ENCODE measurements around the gene P2RX6.
"Not testable (repeated sequence)": the region's sequence is repeated elsewhere in the genome, so short reads cannot be mapped to it uniquely, and the experiment has no call there.

The P2RX6 gene

DNA sequence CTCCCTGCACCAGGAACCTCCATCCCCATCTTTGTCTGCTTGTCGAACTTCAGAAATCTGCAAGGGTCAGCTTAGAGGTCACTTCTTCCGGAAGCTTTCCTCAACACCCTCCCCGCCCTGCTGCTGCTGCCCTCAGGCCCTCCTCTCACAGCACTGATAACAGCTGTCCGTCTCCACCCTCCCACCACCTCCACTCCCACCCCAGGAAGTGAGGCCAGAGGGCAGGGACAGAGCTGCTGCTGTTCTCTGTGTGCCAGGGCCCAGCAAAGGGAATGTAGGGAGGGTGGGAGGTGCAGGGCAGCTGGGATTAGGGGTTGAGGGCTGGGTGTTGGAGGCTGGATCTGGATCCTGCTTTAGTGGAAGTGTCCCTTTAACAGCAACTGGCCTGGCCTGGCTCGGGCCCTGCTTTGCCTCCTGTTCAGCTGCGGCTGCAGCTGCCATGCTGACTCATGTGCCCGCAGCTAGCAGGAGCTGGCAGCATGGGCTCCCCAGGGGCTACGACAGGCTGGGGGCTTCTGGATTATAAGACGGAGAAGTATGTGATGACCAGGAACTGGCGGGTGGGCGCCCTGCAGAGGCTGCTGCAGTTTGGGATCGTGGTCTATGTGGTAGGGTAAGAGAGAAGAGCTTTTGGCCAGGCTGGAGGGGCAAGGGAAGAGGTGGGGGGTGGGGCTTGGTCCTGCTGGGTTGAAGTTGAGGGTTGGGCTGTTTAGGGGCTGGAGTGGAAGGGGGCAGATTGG, at the start of gene P2RX6:
Gene P2RX6 (plus strand): TSS at position 440 of the 740 bp plus-strand sequence. CDS start 10 bp downstream, at position 450.
- no peak for DNase-seq

DNA sequence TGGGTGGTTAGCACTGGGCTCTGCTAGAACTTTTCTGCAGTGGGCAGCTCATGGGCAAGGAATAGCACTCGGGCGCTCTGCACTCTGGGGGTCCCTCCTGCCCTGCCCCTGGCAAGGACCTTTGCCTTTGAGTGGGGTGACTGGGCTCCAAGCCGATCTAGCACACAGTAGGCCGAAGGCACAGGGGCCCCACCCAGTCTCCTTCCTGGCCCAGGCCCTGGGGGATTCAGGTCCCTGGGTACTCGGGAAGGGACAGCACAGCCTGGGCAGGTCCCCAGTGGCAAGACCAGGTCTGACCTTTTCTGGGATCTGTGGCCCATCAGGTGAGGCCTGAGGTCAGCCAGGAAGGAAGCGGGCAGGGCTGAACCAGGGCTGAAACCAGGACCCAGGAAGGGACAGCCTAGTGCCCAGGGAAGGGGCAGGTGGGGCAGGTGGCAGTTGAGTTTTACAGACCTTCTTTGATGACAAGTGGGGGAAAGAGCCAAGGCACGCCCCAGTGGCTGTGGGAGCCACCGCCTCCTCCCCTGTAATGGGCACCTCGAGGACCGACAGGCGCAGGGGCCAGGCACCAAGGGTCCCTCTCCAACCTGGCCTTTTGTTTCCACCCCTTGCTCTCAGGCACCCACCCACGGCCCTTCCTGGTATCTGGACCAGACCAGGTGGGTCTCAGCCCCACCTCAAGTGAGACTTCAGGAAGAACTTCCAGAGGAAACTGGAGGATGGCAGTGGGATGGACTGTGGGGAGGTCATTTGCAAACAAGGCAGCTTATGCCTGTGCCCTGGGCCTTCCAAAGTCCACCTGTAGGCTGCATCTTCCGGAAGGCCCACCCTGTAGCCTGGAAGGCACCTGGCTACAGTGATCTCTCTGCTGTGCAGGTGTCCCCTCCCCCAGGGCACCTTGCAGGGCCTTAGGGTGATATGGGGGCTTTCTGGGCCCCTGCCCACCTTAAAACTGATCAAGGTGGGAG, 48.8 kb upstream of the P2RX6 start:
- no peak for DNase-seq

DNA sequence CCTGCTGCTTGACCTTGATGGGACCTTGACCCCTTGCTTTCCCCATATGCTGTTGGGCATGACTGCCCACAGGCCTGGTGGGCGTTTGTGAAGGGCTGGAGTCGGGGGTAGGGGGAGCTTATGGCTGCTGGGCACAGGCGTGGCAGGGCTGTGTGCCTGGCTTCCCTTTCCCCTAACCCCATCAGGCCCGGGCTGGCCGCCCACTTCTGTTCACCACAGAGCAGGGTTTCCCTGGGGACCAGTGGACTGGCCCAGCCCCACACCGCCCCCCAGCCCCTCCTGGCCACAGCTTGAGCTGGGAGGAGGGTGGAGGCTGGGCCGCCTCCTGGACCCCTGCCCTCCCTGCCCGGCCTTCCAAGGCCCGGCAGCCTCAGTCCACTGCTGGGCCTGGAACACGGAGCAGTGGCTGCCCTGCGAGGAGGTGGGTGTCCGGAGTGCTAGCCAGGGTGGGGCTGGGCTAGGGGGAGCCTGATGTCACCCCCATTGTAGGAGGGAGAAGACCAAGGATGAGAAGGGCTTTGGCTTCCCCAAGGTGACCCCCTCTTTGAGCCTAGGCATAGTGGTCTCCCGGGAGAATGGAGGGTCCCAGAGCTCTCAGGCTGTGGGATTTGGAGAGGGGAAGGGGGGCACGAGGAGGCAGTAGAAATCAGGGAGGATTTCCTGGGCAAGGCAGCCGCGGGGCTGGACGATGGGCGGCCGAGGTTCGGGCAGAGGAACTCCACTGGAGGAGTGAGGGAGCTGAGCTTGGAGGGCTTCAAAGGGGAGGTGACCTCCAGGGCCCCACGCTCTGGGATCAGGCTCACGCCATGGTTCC, 47.9 kb upstream of the P2RX6 start, which contains the start of gene AIFM3:
Gene AIFM3 (plus strand): TSS at position 373 of the 814 bp plus-strand sequence. CDS start 690 bp downstream, outside the sequence.
- no peak for DNase-seq

DNA sequence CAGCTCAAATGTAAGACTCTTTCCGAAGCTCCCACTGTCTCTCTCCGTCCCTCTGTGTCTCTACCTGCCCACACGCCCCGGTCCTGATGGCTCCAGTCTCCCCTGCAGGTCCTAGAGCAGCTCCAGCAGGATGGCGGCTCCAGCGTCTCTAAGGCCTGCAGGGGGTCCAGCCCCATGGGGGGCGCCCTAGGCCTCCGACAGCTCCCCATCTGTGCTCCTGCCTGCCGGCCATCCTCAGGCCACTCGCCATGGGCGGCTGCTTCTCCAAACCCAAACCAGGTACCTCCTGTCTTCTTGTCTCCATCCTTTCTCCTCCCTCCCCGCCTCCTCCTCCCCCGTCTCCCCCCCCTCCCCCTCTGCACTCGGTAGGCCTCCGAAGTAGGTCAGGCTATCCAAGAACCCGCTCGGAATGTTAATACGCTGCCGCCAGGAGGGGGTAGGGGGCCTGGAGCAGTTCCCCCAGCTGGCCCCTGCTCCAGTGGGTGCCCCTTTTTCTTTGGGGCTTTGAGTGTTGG, 47.2 kb upstream of the P2RX6 start:
- peak; percentile 84 for DNase-seq

DNA sequence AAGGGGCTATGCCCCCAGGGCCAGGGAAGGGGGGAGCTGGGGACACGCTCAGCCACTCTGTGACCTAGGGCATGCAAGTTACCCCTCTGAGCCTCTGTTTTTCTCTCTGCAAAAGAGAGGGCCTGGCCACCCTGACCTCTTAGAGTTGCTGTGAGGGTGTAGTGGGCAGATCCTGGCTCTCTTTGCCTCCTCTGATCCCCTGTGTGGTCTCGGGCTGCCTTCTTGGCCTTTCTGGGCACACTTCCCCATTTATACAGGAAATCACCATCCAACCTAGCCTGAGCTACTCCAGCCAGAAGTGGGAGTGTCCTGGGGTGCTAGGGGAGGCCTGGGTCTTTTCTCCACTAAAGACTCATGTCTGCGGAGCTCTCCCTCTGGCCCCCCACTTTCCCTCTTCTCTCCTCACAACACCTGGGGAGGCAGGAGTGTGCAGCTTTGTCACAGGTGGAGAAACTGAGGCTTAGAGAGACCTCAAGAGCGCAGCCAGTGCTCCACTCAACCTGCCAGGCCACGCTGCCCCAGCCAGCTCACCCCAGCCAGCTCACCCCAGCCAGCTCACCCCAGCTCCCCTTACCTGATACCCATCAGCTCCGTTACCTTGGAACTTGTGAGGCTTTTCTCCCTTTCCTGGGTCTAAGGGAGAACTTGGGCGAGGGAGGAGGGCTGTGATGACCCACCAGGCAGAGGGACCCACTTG, 46.5 kb upstream of the P2RX6 start:
- DNase-seq = no peak

DNA sequence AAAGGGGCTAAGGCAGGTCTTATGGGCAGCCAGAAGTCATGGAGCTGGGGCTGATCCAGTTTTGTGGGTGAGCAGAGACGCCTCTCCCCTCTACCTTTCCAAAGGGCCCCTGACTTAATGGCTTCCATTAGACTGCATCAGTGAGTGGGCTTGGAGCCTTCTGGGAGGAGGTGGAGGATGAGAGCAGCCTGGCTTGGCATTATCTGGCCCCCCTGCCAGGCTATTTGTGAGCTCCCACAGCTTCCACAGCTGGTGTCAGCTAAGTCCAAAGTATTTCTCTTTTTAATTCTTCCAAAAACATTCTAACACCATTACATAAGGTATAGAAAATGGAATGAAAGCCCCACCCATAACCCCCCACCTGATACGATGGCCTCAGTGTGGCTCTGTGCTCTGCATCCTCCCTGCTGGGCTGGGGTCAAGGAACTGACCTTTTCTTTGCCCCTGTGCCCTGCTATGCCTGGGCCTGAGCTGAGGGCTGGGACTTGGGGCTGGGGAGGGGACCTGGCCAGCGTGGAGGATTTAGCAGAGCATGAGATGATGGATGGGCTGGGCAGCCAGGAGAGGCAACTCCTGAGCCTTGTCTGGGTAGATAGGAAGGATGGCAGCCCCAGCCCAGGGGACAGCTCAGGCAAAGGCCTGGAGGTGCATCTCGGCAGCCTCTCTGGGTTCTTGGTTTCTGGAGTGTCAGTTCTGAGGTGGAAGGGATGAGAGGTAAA, 43.9 kb upstream of the P2RX6 start:
- peak; percentile 46 for DNase-seq

DNA sequence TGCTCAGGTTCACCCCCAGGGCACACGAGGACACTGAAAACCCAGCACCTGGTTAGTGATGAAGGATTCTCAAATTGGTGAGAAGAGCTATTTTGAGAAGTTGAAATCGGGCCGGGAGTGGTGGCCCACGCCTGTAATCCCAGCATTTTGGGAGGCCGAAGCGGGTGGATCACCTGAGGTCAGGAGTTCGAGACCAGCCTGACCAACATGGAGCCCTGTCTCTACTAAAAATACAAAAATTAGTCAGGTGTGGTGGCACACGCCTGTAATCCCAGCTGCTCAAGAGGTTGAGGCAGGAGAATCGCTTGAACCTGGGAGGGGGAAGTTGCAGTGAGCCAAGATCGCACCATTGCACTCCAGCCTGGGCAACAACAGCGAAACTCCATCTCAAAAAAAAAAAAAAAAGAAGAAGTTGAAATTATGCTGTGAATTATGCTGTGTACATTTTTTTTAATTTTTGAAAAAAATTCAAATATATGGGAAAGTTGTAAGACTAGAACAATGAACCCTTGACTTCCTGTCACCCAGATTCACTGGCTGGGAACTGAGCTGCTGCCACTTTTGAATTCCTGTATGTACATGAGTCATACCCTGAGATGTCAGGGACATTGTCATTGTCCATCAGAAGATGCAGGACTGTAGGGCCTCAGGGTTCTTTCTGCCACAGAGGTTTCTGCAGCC, 42.8 kb upstream of the P2RX6 start:
- not testable (repeated sequence) for DNase-seq

DNA sequence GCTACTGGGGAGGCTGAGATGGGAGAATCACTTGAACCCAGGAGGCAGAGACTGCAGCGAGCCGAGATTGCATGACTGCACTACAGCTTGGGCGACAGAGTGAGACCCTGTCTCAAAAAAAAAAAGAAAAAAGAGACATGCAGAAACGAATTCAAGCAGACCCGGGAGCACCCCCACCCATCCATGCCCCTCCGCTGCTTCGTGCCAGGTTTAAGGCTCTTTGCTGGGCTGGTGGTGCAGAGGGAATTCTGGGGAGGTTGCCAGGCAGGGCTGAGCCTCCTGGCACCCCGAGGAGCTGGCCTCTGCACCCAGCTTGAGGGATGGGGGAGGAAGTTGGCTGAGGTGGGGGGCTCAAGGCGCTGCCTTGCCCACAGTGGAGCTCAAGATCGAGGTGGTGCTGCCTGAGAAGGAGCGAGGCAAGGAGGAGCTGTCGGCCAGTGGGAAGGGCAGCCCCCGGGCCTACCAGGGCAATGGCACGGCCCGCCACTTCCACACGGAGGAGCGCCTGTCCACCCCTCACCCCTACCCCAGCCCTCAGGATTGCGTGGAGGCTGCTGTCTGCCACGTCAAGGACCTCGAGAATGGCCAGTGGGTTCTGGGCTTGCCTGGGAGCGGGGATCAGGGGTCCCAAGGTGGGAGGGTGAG, 41.9 kb upstream of the P2RX6 start:
- DNase-seq = no peak

DNA sequence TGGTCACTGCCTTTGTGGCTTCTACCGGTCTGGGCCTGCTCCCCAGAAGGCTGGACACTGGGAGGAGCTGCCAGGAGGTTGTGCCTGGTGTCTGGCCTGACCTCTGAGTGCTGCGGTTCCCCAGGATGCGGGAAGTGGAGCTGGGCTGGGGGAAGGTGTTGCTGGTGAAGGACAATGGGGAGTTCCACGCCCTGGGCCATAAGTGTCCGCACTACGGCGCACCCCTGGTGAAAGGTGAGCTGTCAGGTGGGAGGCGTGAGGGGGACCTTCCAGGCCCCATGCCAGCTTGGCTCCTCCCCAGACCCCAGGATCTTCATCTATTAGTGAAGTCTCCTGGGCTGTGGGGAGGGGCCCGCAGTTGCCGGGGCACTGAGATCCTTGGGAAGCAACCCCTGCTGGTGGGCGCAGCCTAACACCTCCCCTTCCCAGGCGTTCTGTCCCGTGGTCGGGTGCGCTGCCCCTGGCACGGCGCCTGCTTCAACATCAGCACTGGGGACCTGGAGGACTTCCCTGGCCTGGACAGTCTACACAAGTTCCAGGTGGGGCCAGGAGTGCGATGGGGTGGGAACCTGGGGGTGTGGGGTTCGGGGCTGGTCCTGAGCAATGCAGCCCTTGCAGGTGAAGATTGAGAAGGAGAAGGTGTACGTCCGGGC, 41.2 kb upstream of the P2RX6 start:
- DNase-seq = no peak

DNA sequence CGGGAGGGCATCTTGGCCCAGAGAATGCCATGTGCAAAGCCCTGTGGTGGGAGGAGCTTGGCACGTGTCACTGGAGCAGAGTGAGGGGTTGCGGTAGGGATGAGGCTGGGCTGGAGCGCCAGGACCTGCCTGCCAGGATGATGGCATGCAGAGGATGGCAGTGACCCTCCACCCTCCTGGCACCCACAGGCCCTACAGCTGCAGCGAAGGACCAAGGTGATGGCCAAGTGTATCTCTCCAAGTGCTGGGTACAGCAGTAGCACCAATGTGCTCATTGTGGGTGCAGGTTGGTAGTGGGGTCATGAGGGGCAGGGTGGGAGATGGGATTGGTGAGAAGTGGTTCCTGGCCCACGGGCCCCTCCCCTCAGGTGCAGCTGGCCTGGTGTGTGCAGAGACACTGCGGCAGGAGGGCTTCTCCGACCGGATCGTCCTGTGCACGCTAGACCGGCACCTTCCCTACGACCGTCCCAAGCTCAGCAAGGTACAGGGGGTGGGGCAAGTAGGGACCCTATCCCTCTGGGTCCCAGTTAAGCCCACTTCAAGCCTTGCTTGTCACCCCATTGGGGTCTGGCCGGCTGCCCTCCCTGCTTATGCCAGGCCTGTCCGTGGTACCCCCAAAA, 40.5 kb upstream of the P2RX6 start:
- no peak for DNase-seq

DNA sequence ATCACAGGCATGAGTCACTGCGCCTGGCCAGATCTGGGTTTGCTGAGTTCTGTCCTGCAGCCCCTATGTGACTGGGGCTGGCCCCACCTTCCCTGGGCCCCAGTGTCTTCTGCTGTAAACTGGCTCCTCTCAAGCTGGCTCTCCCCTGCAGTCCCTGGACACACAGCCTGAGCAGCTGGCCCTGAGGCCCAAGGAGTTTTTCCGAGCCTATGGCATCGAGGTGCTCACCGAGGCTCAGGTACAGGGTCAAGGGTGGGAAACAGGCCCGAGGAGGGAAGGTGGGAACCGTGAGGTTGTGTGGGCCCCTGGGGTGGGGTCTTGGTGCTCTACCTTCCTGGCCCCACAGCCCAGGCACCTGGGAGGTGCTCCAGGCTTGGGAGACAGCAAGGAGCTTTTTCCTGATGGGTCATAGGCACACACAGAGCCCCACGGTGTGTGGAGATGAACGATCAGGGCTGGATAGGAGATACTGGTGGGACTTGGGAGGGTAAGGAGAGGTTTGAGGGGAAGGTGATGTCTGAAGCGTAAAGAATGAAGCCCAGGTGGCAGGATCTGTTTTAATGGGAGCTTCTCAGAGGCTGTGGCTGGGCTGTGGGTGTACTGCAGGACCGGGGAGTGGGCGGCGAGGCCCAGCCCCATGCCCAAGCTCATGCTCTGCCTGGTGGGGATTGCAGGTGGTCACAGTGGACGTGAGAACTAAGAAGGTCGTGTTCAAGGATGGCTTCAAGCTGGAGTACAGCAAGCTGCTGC, 39.2 kb upstream of the P2RX6 start:
- no peak for DNase-seq

DNA sequence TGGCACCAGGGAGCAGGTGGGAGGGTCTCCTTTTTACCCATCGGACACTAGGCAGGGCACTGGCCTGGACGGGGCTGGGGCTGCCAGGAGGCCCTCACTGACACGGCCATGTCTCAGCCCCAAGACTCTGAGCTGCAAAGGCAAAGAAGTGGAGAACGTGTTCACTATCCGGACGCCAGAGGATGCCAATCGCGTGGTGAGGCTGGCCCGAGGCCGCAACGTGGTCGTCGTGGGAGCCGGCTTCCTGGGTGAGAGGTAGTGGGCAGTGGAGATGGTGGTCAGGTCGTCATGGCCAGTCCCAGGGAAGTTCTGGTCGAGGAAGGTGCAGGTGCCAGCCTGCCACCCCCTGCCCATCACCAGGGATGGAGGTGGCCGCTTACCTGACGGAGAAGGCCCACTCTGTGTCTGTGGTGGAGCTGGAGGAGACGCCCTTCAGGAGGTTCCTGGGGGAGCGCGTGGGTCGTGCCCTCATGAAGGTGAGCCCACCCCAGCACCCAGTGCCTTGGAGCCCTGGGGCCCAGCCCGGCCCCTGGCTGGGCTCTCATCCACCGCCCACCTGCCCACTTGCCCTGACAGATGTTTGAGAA, 38.6 kb upstream of the P2RX6 start:
- no peak for DNase-seq

DNA sequence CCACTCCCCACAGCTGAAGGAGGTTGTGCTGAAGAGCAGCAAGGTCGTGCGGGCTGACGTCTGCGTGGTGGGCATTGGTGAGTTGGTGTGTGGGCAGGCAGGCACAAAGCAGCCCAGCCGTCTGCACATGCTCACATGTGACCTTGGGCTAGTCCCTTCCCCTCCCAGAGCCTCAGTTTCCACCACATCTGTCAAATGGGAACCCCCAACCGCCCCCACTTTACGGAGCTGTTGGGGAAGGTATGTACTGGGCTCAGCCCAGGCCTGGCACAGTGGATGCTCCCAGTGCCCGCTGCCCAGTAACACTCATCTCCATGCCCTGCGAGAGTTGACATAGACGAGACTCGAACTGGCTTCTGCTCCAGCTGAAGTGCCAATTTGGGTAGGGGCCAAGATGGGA, 37.9 kb upstream of the P2RX6 start:
- DNase-seq = no peak

DNA sequence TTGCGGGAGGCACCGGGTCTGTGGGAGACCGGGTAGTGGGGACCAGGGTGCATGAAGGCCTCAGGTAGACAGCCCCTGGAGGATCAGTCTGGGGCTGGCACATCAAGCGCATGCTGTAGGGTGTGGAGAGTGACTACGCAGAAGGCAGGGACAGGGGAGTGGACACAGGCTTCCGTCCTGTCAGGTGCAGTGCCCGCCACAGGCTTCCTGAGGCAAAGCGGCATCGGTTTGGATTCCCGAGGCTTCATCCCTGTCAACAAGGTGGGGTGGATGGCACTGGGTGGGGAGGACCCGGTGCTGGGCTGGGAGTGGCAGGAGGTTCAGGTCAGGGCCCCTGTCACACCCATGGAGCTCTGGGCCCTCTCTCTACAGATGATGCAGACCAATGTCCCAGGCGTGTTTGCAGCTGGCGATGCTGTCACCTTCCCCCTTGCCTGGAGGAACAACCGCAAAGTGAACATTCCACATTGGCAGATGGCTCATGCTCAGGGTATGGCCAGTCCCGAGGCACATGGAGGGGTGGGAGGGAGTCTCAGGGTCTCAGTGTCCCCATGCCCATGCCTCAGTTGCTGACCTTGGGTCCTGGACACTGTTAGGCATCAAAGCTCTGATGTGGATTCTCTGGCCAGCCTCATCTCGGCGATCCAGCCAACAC, 37.3 kb upstream of the P2RX6 start:
- no peak for DNase-seq

DNA sequence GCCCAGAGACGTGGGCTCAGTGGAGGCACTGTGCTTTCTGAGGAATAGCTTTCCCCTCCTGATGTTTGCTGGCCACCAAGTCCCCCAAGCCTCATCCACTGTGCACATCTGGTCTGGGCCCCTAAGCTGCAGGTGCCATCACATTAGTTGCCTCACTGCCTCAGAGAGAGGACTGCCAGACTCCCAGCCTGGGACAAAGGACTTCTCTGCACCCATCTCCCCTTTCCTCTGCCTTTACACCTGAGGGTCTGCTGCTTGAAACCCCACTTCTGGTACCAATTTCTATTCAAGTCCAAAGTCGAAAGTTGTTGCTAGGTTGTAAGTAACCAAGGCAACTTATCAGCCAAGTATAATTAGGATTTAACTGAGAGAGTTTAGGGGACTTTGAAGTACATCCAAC, 36.5 kb upstream of the P2RX6 start:
- no peak for DNase-seq

DNA sequence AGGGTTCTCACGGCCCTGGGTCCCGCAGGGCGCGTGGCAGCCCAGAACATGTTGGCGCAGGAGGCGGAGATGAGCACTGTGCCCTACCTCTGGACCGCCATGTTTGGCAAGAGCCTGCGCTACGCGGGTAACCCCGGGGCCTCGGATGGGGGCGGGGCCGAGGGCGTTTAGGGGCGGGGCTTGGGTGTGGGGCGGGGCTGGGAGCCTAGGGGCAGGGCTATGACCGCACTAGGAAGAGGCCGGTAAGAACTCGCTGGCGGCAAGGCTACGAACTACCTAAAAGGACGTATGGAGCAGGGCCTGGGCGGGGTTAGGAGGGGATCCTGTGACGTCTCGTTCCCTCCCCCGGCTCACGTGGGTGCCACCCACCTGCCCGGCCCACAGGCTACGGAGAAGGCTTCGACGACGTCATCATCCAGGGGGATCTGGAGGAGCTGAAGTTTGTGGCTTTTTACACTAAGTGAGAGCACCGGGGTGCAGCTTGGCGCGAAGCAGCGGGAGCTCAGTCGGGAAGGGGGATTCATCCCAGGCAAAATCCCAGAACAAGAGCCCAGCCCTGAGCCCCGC, 35.6 kb upstream of the P2RX6 start:
- peak; percentile 65 for DNase-seq

DNA sequence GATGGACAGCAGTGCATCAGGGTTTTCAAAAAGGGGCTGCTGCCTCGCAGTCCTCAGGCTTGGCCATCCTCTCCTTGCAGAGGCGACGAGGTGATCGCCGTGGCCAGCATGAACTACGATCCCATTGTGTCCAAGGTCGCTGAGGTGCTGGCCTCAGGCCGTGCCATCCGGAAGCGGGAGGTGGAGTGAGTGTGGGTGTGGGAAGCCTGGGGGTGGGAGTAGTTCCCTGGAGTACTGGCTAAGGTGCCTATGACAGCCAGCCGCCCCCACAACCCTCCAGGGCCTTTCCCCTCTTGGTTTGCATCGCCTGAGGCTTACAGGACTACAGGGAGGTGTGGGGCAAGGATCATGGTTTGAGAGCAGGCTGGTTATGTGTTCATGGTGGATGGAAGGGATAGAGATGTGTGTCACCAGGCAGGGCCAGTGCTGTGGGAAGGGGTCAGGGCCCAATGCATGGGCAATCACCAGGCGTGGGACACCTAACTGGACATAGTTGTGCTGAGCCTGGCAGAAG, 35.0 kb upstream of the P2RX6 start:
- DNase-seq = no peak

Measured in retina (tissue), 1 donor.